CD14-positive monocyte (primary cell): ENCODE measurements around the gene DQX1. TPM values are rescaled to one million over a fixed set of nuclear protein-coding genes. Genes with fewer than 3 reads are reported as not detected.

Source experiments
- DNase-seq, 3 donors: peaks; one replicate each; pipeline ENCODE4 v3.0.0-alpha.2; 2011 to 2022
- H2AFZ ChIP-seq: 2 replicates; pipeline ENCODE4 v1.6.0; 2012; ENCODE audit warnings: mild to moderate bottlenecking, low read depth, low read length, inconsistent platforms; ENCODE audit not compliant: insufficient read depth, poor library complexity, severe bottlenecking
- H3K27ac ChIP-seq, 2 donors: 1 replicate in 1 of 2; 2 replicates in 1 of 2; pipeline ENCODE4 v1.5.1; 2012 to 2013; ENCODE audit warnings: low read length in 2 of 2, control low read depth in 1 of 2, inconsistent platforms in 1 of 2, low read depth in 1 of 2, mild to moderate bottlenecking in 1 of 2
- H3K27me3 ChIP-seq, 2 donors: one replicate each; pipeline versions ENCODE4 v1.6.0 to v1.6.1; 2011 to 2013; ENCODE audit warnings: low read length in 2 of 2; ENCODE audit not compliant: control insufficient read depth in 2 of 2, insufficient read depth in 2 of 2
- H3K36me3 ChIP-seq, 2 donors: replicated peaks in 1 of 2; 1 replicate in 1 of 2; 2 replicates in 1 of 2; pipeline versions ENCODE4 v1.5.1 to v1.6.1; 2012 to 2013; ENCODE audit warnings: low read length in 2 of 2, control low read depth in 1 of 2, inconsistent platforms in 1 of 2, mild to moderate bottlenecking in 1 of 2; ENCODE audit not compliant: insufficient read depth in 2 of 2, control insufficient read depth in 1 of 2
- H3K4me1 ChIP-seq, 2 donors: 1 replicate in 1 of 2; 2 replicates in 1 of 2; pipeline versions ENCODE4 v1.5.1 to v1.6.1; 2012 to 2013; ENCODE audit warnings: low read length in 2 of 2, control low read depth in 1 of 2, inconsistent platforms in 1 of 2, mild to moderate bottlenecking in 1 of 2, moderate library complexity in 1 of 2; ENCODE audit not compliant: insufficient read depth in 2 of 2, control insufficient read depth in 1 of 2
- H3K4me2 ChIP-seq: replicated peaks from 2 replicates; pipeline ENCODE3; 2012; ENCODE audit warnings: low read length, moderate library complexity, mild to moderate bottlenecking; ENCODE audit not compliant: poor library complexity, severe bottlenecking; ENCODE audit errors: extremely low read depth
- H3K4me3 ChIP-seq, 3 experiments: fragments of 200-600 bp in 1 of 3; sonication (generic) in 1 of 3; replicated peaks in 1 of 3; 1 replicate in 2 of 3; 2 replicates in 1 of 3; pipeline ENCODE4 v1.5.1; 2011 to 2013; ENCODE audit warnings: low read length in 3 of 3, mild to moderate bottlenecking in 3 of 3, control low read depth in 2 of 3, low read depth in 2 of 3, inconsistent platforms in 1 of 3, moderate library complexity in 1 of 3
- H3K79me2 ChIP-seq: 2 replicates; pipeline ENCODE4 v1.6.0; 2012; ENCODE audit warnings: mild to moderate bottlenecking, control low read depth, inconsistent platforms, low read length, moderate library complexity; ENCODE audit not compliant: insufficient read depth
- H3K9ac ChIP-seq: 2 replicates; pipeline ENCODE4 v1.6.0; 2017; ENCODE audit warnings: low read length, mild to moderate bottlenecking; ENCODE audit not compliant: insufficient read depth, poor library complexity, severe bottlenecking
- H3K9me3 ChIP-seq, 2 donors: replicated peaks in 1 of 2; 1 replicate in 1 of 2; 2 replicates in 1 of 2; pipeline versions ENCODE4 v1.5.1 to v1.6.1; 2012 to 2013; ENCODE audit warnings: low read length in 2 of 2, control low read depth in 1 of 2; ENCODE audit not compliant: control insufficient read depth in 1 of 2, insufficient read depth in 1 of 2
- H4K20me1 ChIP-seq: 2 replicates; pipeline ENCODE4 v1.6.0; 2012; ENCODE audit warnings: mild to moderate bottlenecking, low read length, control low read depth, moderate library complexity; ENCODE audit not compliant: insufficient read depth
- H3K27ac Mint-ChIP-seq, 7 donors: one replicate each; pipeline ENCODE4 v1.8.0; 2020; ENCODE audit warnings: mild to moderate bottlenecking in 7 of 7, mixed read lengths in 7 of 7, moderate library complexity in 6 of 7, inconsistent platforms in 2 of 7
- H3K27me3 Mint-ChIP-seq, 3 donors: one replicate each; pipeline ENCODE4 v1.8.0; 2021 to 2022; ENCODE audit warnings: low read depth in 3 of 3, mild to moderate bottlenecking in 3 of 3, mixed read lengths in 3 of 3, moderate library complexity in 3 of 3, inconsistent platforms in 1 of 3
- H3K36me3 Mint-ChIP-seq, 2 donors: one replicate each; pipeline ENCODE4 v1.8.0; 2020; ENCODE audit warnings: mixed read lengths in 2 of 2, inconsistent platforms in 1 of 2, mild to moderate bottlenecking in 1 of 2
- H3K4me1 Mint-ChIP-seq: one replicate; pipeline ENCODE4 v1.8.0; 2020; ENCODE audit warnings: mild to moderate bottlenecking, mixed read lengths
- H3K4me3 Mint-ChIP-seq, 2 donors: one replicate each; pipeline ENCODE4 v1.8.0; 2020; ENCODE audit warnings: mild to moderate bottlenecking in 2 of 2, mixed read lengths in 2 of 2, moderate library complexity in 1 of 2
- H3K9me3 Mint-ChIP-seq, 7 donors: one replicate each; pipeline ENCODE4 v1.8.0; 2020 to 2022; ENCODE audit warnings: mixed read lengths in 7 of 7, mild to moderate bottlenecking in 6 of 7, moderate library complexity in 6 of 7, inconsistent platforms in 2 of 7
- CTCF ChIP-seq: fragments of 200-600 bp; IDR thresholded peaks from one replicate; pipeline ENCODE4 v1.8.0; 2022; ENCODE audit warnings: antibody characterized with exemption, mild to moderate bottlenecking
- WGBS: methylation state at CpG from one replicate; pipeline ENCODE4 v1.1.5; 2013; ENCODE audit warnings: missing lambda C conversion rate; ENCODE audit not compliant: insufficient coverage; 5-methylcytosine and 5-hydroxymethylcytosine counted together
- intact Hi-C, 2 donors: fragments of 100-400 bp; cut with micrococcal nuclease; formaldehyde crosslinking; loops; one replicate each; pipeline versions ENCODE4 v1.15.0 to v1.15.1; 2023
- polyA plus RNA-seq, 3 donors: library from polyadenylated mRNA; depleted of rRNA in 1 of 3; unstranded in 2 of 3; stranded (reverse) in 1 of 3; fragments of 300-500 nt in 2 of 3; fragments of >200 nt in 1 of 3; fragmentation: Illumina TruSeq in 2 of 3; gene quantifications; 1 replicate in 2 of 3; 2 replicates in 1 of 3; pipeline ENCODE4 v1.2.3, GENCODE V29; 2012 to 2021

DQX1 gene
- polyA plus RNA-seq, 3 donors, result 0.36 TPM; not detected in 2

GRCh38 chr2:74495440-74495839, 30.6 kb downstream of the DQX1 start:
- no peak overlapping the region for H3K4me2 ChIP-seq
- H3K9ac ChIP-seq, result no peak overlapping the region
- H3K9me3 ChIP-seq, result peaks cover 0 to 20% of the 10 kb centered on the region in 2 donors
- H3K4me3 ChIP-seq, result no peak overlapping the region
- no CpG with 5 or more reads among the region's 1 CpG for WGBS
- DNase-seq, result no peak
- Mint-ChIP-seq H3K4me3 (peak overlapping the region in 1 of 2 donors; percentile 24), H3K4me1 (peaks cover 26% of the 10 kb centered on the region), H3K36me3 (peaks cover 64 to 66% of the 10 kb centered on the region in 2 donors), H3K9me3 (peaks cover 0 to 21% (median 3%) of the 10 kb centered on the region in 7 donors), H3K27me3 (peaks cover 41 to 50% (median 47%) of the 10 kb centered on the region in 3 donors), H3K27ac (no peak overlapping the region)
- peaks cover 38 to 43% of the 10 kb centered on the region in 2 donors for H3K36me3 ChIP-seq
- no peak for TF ChIP-seq CTCF
- H3K4me1 ChIP-seq, result peaks cover 26 to 28% of the 10 kb centered on the region in 2 donors
- H3K79me2 ChIP-seq, result no peaks in the 10 kb centered on the region
- intact Hi-C loops, result no loop called here
- no peak overlapping the region for H3K27ac ChIP-seq
- H2AFZ ChIP-seq, result no peak overlapping the region
- no peaks in the 10 kb centered on the region for H4K20me1 ChIP-seq
- peaks cover 35 to 46% of the 10 kb centered on the region in 2 donors for H3K27me3 ChIP-seq

GRCh38 chr2:74493546-74493945, 32.5 kb downstream of the DQX1 start:
- Histone ChIP-seq H2AFZ (no peak overlapping the region), H3K79me2 (peaks cover 3% of the 10 kb centered on the region), H4K20me1 (no peaks in the 10 kb centered on the region), H3K4me3 (no peak overlapping the region), H3K27me3 (peaks cover 17 to 27% of the 10 kb centered on the region in 2 donors), H3K9ac (no peak overlapping the region), H3K36me3 (peaks cover 49 to 62% of the 10 kb centered on the region in 2 donors), H3K9me3 (peaks cover 0 to 7% of the 10 kb centered on the region in 2 donors), H3K4me1 (peaks cover 12 to 13% of the 10 kb centered on the region in 2 donors), H3K27ac (no peak overlapping the region), H3K4me2 (no peak overlapping the region)
- no peak for DNase-seq
- WGBS, result 97% methylated on average over 3 of the region's 3 CpGs
- Mint-ChIP-seq H3K36me3 (peaks cover 68 to 71% of the 10 kb centered on the region in 2 donors), H3K9me3 (peaks cover 0 to 9% (median 2%) of the 10 kb centered on the region in 7 donors), H3K4me1 (peaks cover 12% of the 10 kb centered on the region), H3K4me3 (no peak overlapping the region), H3K27me3 (peaks cover 24 to 31% (median 30%) of the 10 kb centered on the region in 3 donors), H3K27ac (no peak overlapping the region)
- intact Hi-C loops, result no loop called here
- TF ChIP-seq CTCF, result no peak
